HepG2 (cell line): Measurements from ENCODE around the gene CAPN12. TPM values are rescaled to one million over a fixed set of nuclear protein-coding genes. Genes with fewer than 3 reads are reported as not detected.

Source experiments
- ATAC-seq: fragments of 200-7000 bp; cut with Tn5 transposase; 3 replicates; pipeline ENCODE4 v1.9.1; 2020; ENCODE audit warnings: mild to moderate bottlenecking, moderate library complexity
- BruUV-seq: library from RNA; stranded (reverse); fragments of 400-500 nt; replicated peaks from 2 replicates; lab custom pipeline; 2021; lab: Mats Ljungman, UMichigan
- CTCF ChIA-PET: fragments of 300-600 bp; formaldehyde crosslinking; extraction: SDS; loops from one replicate; lab custom pipeline; 2021; ENCODE audit warnings: low total read pairs, inconsistent platforms, low intra/inter-chr PET ratio; lab: Yijun Ruan, JAX
- POLR2A ChIA-PET: fragments of 350-600 bp; sonication (Branson Sonifier 250); formaldehyde crosslinking; loops from one replicate; lab custom pipeline; 2020; ENCODE audit warnings: antibody characterized with exemption, inconsistent platforms; lab: Yijun Ruan, JAX
- DNase-seq: peaks from one replicate; pipeline ENCODE4 v3.0.0-alpha.2; 2015; ENCODE audit warnings: low spot score
- FAIRE-seq: peaks from 3 replicates; lab custom pipeline; 2011; peaks lifted over from hg19 to GRCh38; lab: Jason Lieb, UNC
- H2AFZ ChIP-seq: one replicate; pipeline ENCODE4 v1.6.1; 2011; ENCODE audit warnings: low read length, inconsistent platforms
- H3K27ac ChIP-seq: fragments of 300-600 bp; 3 replicates; pipeline ENCODE4 v1.8.0; 2011; ENCODE audit warnings: mixed run types, mild to moderate bottlenecking, mixed read lengths, low read length, inconsistent platforms; ENCODE audit not compliant: insufficient read depth; ENCODE audit errors: extremely low read length
- H3K27me3 ChIP-seq, 2 experiments: fragments of 200-600 bp in 1 of 2; 2 replicates in 1 of 2; 3 replicates in 1 of 2; pipeline versions ENCODE4 v1.6.0 to v1.8.0; 2011; ENCODE audit warnings: low read length in 2 of 2, mild to moderate bottlenecking in 2 of 2, moderate library complexity in 2 of 2, inconsistent platforms in 1 of 2; ENCODE audit not compliant: insufficient read depth in 2 of 2, control insufficient read depth in 1 of 2
- H3K36me3 ChIP-seq, 2 experiments: fragments of 200-600 bp in 1 of 2; replicated peaks in 1 of 2; 2 replicates in 1 of 2; 3 replicates in 1 of 2; pipeline versions ENCODE4 v1.5.1 to v1.8.0; 2011; ENCODE audit warnings: low read length in 2 of 2, inconsistent platforms in 1 of 2; ENCODE audit not compliant: insufficient read depth in 2 of 2, control insufficient read depth in 1 of 2
- H3K4me1 ChIP-seq: 2 replicates; pipeline ENCODE4 v1.5.1; 2012; ENCODE audit warnings: low read length, inconsistent platforms; ENCODE audit not compliant: insufficient read depth
- H3K4me2 ChIP-seq: 2 replicates; pipeline ENCODE4 v1.6.0; 2011; ENCODE audit warnings: low read depth, low read length, inconsistent platforms
- H3K4me3 ChIP-seq, 3 experiments: fragments of 200-600 bp in 1 of 3; sonication (generic), shearing (Covaris generic) in 1 of 3; replicated peaks in 1 of 3; 2 replicates each; pipeline ENCODE4 v1.5.1; 2011 to 2016; ENCODE audit warnings: low read length in 3 of 3, inconsistent platforms in 2 of 3, low read depth in 2 of 3, mild to moderate bottlenecking in 2 of 3, control low read depth in 1 of 3, mixed read lengths in 1 of 3; ENCODE audit not compliant: insufficient read depth in 1 of 3
- H3K79me2 ChIP-seq: one replicate; pipeline ENCODE4 v1.6.1; 2011; ENCODE audit warnings: low read length, inconsistent platforms; ENCODE audit not compliant: insufficient read depth
- H3K9ac ChIP-seq: 2 replicates; pipeline ENCODE4 v1.6.0; 2011; ENCODE audit warnings: mild to moderate bottlenecking, low read depth, low read length, inconsistent platforms; ENCODE audit not compliant: insufficient read depth
- H3K9me3 ChIP-seq: 2 replicates; pipeline ENCODE4 v1.5.1; 2012; ENCODE audit warnings: mild to moderate bottlenecking, low read length
- H4K20me1 ChIP-seq: 2 replicates; pipeline ENCODE4 v1.6.0; 2011; ENCODE audit warnings: inconsistent platforms, mild to moderate bottlenecking, low read length, moderate library complexity; ENCODE audit not compliant: insufficient read depth
- AGO2 ChIP-seq: fragments of 200-400 bp; formaldehyde crosslinking; optimal IDR thresholded peaks from 2 replicates; pipeline ENCODE3; 2017; ENCODE audit warnings: mild to moderate bottlenecking, low read depth, low read length, moderate library complexity
- NONO ChIP-seq, 2 experiments: fragments of 450-650 bp in 1 of 2; sonication (generic) in 1 of 2; formaldehyde crosslinking in 1 of 2; IDR thresholded peaks in 1 of 2; conservative IDR thresholded peaks in 1 of 2; 2 replicates each; pipeline versions ENCODE4 v1.6.1 to v1.8.0; 2017 to 2022; ENCODE audit warnings: mild to moderate bottlenecking in 1 of 2, missing genetic modification reagents in 1 of 2, moderate library complexity in 1 of 2
- RBM22 ChIP-seq: fragments of 200-400 bp; formaldehyde crosslinking; optimal IDR thresholded peaks from 2 replicates; pipeline ENCODE3; 2017; ENCODE audit warnings: mild to moderate bottlenecking, low read length, moderate library complexity
- YEATS2 ChIP-seq: sonication (generic); formaldehyde crosslinking; IDR thresholded peaks from 2 replicates; pipeline ENCODE4 v1.4.0; 2020; ENCODE audit warnings: missing genetic modification reagents, borderline replicate concordance
- ZFP36L1 ChIP-seq: sonication (generic); formaldehyde crosslinking; IDR thresholded peaks from 2 replicates; pipeline ENCODE4 v1.8.0; 2022; ENCODE audit warnings: mild to moderate bottlenecking, missing genetic modification reagents, moderate library complexity
- ZKSCAN5 ChIP-seq: sonication (generic); formaldehyde crosslinking; IDR thresholded peaks from 2 replicates; pipeline ENCODE4 v1.5.1; 2020; ENCODE audit warnings: mild to moderate bottlenecking, missing genetic modification reagents
- ZNF652 ChIP-seq: IDR thresholded peaks from 2 replicates; pipeline ENCODE4 v1.6.1; 2016; ENCODE audit warnings: low read depth, borderline replicate concordance
- ZNF660 ChIP-seq: sonication (generic); formaldehyde crosslinking; IDR thresholded peaks from 2 replicates; pipeline ENCODE4 v1.5.1; 2020; ENCODE audit warnings: mild to moderate bottlenecking, low read depth, missing genetic modification reagents, borderline replicate concordance
- ZNF687 ChIP-seq: sonication (generic); formaldehyde crosslinking; IDR thresholded peaks from 2 replicates; pipeline ENCODE4 v1.5.1; 2020; ENCODE audit warnings: mild to moderate bottlenecking, missing genetic modification reagents, moderate library complexity
- WGBS: methylation state at CpG from one replicate; pipeline ENCODE4 v1.1.6; 2017; ENCODE audit warnings: low lambda C conversion rate; 5-methylcytosine and 5-hydroxymethylcytosine counted together
- in situ Hi-C: cut with HindIII; loops from 2 replicates; pipeline ENCODE4 v1.10.0; 2017; ENCODE audit warnings: low pct_unique_long_range_greater_than_20kb; ENCODE audit not compliant: extremely low pct_ligation_motif_present
- intact Hi-C: fragments of 100-400 bp; cut with micrococcal nuclease; formaldehyde crosslinking; loops from one replicate; pipeline ENCODE4 v1.10.0; 2022; ENCODE audit not compliant: unreplicated experiment
- polyA plus RNA-seq, 8 experiments: library from polyadenylated mRNA; depleted of rRNA in 3 of 8; stranded (reverse) in 7 of 8; unstranded in 1 of 8; fragments of >200 nt; fragmentation: Illumina TruSeq in 4 of 8; extraction: Trizol in 4 of 8; gene quantifications; 2 replicates each; pipeline versions ENCODE4 v1.2.1 to v1.2.3, GENCODE V29; 2011 to 2016; ENCODE audit warnings: low read depth in 4 of 8, missing spikeins in 1 of 8, mixed read lengths in 1 of 8; ENCODE audit not compliant: insufficient read depth in 1 of 8
- total RNA-seq, 5 experiments: library from RNA; depleted of rRNA; stranded (reverse); fragments of >200 nt; fragmentation: Illumina TruSeq; extraction: Trizol; gene quantifications; 2 replicates each; pipeline ENCODE4 v1.2.3, GENCODE V29; 2016; ENCODE audit warnings: low read depth in 1 of 5

Gene CAPN12
- total and polyA plus RNA-seq, 2 of the 13 experiments (the other 11 are each of a cell fraction or from before 2014, with no cell fraction given): 1.6 to 13.6 TPM

- ATAC-seq: no peak
- no peak overlapping the region for H3K9ac ChIP-seq
- H3K4me2 ChIP-seq: no peak overlapping the region
- no peak for DNase-seq
- FAIRE-seq: no peak
- H3K4me1 ChIP-seq: peaks cover 33% of the 10 kb centered on the region
- no peaks in the 10 kb centered on the region for H3K9me3 ChIP-seq
- intact Hi-C loops (no loop called here), in situ Hi-C loops (no loop called here)
- H3K36me3 ChIP-seq: peaks cover 73 to 97% of the 10 kb centered on the region in 2 experiments
- H3K27ac ChIP-seq: peak overlapping the region; percentile 27
- ChIA-PET CTCF (no interaction called here), POLR2A (interaction anchor here (4.2 kb wide), 1 partner anchor 9 kb away, joined by 15 read pairs; no protein-coding TSS in a partner anchor)
- TF ChIP-seq ZNF652 (CRISPR knock-in tag) (peak; percentile 66), ZFP36L1 (CRISPR knock-in tag) (no peak), NONO (IDR thresholded peaks at IDR 0.05) (no peak), NONO (CRISPR knock-in tag; conservative IDR thresholded peaks at IDR 0.05) (peak; percentile 35; the same call in 1 of the 2 replicates), ZNF687 (CRISPR knock-in tag) (peak; percentile 30; the same call in 1 of the 2 replicates), RBM22 (peak; percentile 21), ZKSCAN5 (CRISPR knock-in tag) (no peak), AGO2 (peak; percentile 93), ZNF660 (no peak), YEATS2 (CRISPR knock-in tag) (no peak)
- no peak overlapping the region for H2AFZ ChIP-seq
- no peaks in the 10 kb centered on the region for H3K27me3 ChIP-seq
- H3K4me3 ChIP-seq: no peak overlapping the region
- no peaks in the 10 kb centered on the region for H4K20me1 ChIP-seq
- WGBS: 93% methylated on average over 25 of the region's 27 CpGs
- no TSS peak for BruUV-seq
- H3K79me2 ChIP-seq: peaks cover 2% of the 10 kb centered on the region
These were observed 34.4 kb downstream of the CAPN12 start for GRCh38 chr19:38709671-38710415.
